Activated naive CD8-positive, alpha-beta T cell treated with anti-CD3 and anti-CD28 coated beads, Interleukin-2, amount 10 ng/mL, durations not matched to agents 7 days and 5 days (primary cell): Measurements from ENCODE around the gene SLC22A23. TPM values are rescaled to one million over a fixed set of nuclear protein-coding genes. Genes with fewer than 3 reads are reported as not detected.
"Not testable (repeated sequence)": the region's sequence is repeated elsewhere in the genome, so short reads cannot be mapped to it uniquely, and the experiment has no call there.

Experiments used
- ATAC-seq: fragments of 150-1000 bp; cut with Tn5 transposase; one replicate; pipeline ENCODE4 v1.10.0; 2021; ENCODE audit warnings: low read depth, moderate library complexity
- POLR2A ChIA-PET: fragments of 350-600 bp; sonication (Branson Sonifier 250); formaldehyde crosslinking; loops from one replicate; lab custom pipeline; 2021; ENCODE audit warnings: antibody characterized with exemption; lab: Charles Lee
- DNase-seq: peaks from one replicate; pipeline ENCODE4 v3.0.0; 2021
- H3K27ac Mint-ChIP-seq: one replicate; pipeline ENCODE4 v1.8.0; 2022; ENCODE audit warnings: mild to moderate bottlenecking, mixed read lengths
- H3K27me3 Mint-ChIP-seq: one replicate; pipeline ENCODE4 v1.8.0; 2022; ENCODE audit warnings: mild to moderate bottlenecking, moderate library complexity, mixed read lengths
- H3K36me3 Mint-ChIP-seq: one replicate; pipeline ENCODE4 v1.8.0; 2021; ENCODE audit warnings: mild to moderate bottlenecking, mixed read lengths
- H3K4me1 Mint-ChIP-seq: one replicate; pipeline ENCODE4 v1.8.0; 2021; ENCODE audit warnings: mixed read lengths
- H3K4me3 Mint-ChIP-seq: one replicate; pipeline ENCODE4 v1.8.0; 2022; ENCODE audit warnings: mild to moderate bottlenecking, moderate library complexity, mixed read lengths
- H3K9me3 Mint-ChIP-seq: one replicate; pipeline ENCODE4 v1.8.0; 2021; ENCODE audit warnings: mixed read lengths
- total RNA-seq, 2 experiments: library from RNA; stranded (reverse); gene quantifications; one replicate each; pipeline ENCODE4 v1.2.3, GENCODE V29; 2021

Gene SLC22A23
- total RNA-seq, 2 experiments from 2014 or later: 0.82 to 1.2 TPM

DNA sequence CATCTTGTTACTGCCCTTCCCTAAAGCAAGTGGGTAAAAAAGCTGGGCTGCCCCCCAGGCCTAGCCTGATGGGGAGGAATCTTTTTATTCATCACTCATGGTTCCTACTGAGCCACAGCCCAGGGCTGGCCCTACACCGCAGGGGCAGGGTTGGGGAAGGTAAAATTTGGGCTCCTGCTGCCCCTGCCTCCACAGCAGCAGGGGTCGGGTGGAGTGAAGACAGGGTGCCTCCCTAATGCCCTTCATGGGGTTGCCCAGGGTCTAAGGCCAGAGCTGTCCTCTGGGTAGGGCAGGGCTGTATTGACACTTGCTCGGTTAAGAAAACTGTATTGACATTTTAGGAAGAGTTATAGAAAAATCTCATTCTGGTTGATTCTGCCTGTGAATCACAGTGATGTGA is 207.0 kb downstream of the SLC22A23 start:
- Mint-ChIP-seq H3K4me1 (peaks cover 15% of the 10 kb centered on the region), H3K36me3 (no peaks in the 10 kb centered on the region), H3K9me3 (no peaks in the 10 kb centered on the region), H3K27me3 (peaks cover 26% of the 10 kb centered on the region), H3K4me3 (no peak overlapping the region), H3K27ac (no peak overlapping the region)
- no peak for ATAC-seq
- POLR2A ChIA-PET: no interaction called here
- DNase-seq: no peak

DNA sequence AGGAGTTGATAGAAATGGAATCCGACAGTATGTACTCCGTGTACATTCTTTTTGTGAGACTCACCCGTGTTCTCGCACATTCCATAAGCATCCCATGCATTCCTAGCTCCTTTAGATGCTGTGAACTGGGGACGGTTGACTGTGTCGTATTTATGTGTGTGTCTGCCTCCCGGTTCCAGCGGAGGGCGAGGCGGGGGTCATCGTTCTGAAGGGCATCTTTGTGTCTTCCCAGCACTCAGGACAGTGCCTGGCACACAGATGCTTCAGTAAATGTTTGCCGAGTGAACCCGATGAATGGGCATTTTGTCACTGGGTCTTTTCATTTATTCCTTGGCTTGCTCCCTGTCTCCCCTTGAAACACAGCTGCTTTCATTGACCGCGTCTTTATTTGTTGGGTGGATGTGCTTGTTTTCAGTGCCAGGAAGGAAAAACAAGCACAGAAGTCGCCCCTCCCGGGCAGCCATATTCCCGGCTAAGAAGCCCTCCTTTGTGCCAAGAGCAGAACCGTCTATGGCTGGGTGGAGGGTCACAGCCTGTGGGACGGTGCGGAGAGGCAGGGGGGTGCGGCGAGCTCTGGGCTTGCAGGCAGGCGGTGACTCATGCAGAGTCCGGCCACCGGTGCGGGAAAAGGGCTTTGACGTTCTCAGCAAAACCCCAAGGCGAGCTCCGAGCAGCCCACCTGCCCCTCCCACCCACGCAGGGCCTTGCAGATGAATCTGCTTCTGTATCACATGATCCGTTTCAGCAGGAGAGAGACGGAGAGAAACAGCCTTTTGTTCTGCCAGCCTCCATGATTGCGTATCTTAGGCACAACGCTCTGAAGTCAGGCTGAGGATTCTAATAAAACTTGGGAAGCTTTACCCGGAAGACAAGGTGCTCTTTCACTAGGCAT is 209.3 kb downstream of the SLC22A23 start:
- no peak for ATAC-seq
- Mint-ChIP-seq H3K4me3 (no peak overlapping the region), H3K36me3 (no peaks in the 10 kb centered on the region), H3K27ac (no peak overlapping the region), H3K4me1 (peaks cover 15% of the 10 kb centered on the region), H3K9me3 (no peaks in the 10 kb centered on the region), H3K27me3 (peaks cover 30% of the 10 kb centered on the region)
- no peak for DNase-seq
- POLR2A ChIA-PET: no interaction called here

DNA sequence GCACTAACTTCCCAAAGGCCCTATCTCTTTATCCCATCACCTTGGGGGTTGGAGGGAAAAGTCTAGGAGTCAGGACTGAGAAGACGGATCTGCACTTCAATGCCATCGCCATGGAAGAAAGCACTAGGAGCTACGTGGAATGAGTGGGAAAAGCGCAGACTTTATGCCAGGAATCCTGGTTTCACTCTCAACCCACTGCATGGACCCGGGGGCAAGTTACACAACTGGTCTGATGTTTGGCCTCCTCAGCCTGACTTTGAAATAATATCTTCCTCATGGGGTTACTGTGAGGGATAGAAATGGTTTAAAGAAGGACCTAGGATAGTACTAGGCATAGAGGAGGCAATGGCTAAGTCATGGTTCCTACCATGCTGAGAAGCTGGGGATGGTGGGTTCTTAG is 211.6 kb downstream of the SLC22A23 start:
- Mint-ChIP-seq H3K27me3 (peaks cover 33% of the 10 kb centered on the region), H3K9me3 (no peaks in the 10 kb centered on the region), H3K27ac (no peak overlapping the region), H3K4me1 (peaks cover 2% of the 10 kb centered on the region), H3K4me3 (no peak overlapping the region), H3K36me3 (no peaks in the 10 kb centered on the region)
- POLR2A ChIA-PET: no interaction called here
- ATAC-seq (no peak), DNase-seq (no peak)

DNA sequence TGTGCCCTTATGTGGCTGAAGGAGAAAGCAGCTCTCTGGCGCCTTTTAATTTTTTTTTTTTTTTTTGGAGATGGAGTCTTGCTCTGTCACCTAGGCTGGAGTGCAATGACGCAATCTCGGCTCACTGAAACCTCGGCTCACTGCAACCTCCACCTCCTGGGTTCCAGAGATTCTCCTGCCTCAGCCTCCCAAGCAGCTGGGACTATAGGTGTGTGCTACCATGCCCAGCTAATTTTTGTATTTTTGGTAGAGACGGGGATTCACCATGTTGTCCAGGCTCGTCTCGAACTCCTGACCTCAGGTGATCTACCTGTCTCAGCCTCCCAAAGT is 212.1 kb downstream of the SLC22A23 start:
- H3K4me3 Mint-ChIP-seq, DNase-seq, ATAC-seq, H3K27ac Mint-ChIP-seq, H3K9me3 Mint-ChIP-seq, H3K36me3 Mint-ChIP-seq, POLR2A ChIA-PET, H3K4me1 Mint-ChIP-seq: not testable (repeated sequence)
- H3K27me3 Mint-ChIP-seq: peaks cover 34% of the 10 kb centered on the region

DNA sequence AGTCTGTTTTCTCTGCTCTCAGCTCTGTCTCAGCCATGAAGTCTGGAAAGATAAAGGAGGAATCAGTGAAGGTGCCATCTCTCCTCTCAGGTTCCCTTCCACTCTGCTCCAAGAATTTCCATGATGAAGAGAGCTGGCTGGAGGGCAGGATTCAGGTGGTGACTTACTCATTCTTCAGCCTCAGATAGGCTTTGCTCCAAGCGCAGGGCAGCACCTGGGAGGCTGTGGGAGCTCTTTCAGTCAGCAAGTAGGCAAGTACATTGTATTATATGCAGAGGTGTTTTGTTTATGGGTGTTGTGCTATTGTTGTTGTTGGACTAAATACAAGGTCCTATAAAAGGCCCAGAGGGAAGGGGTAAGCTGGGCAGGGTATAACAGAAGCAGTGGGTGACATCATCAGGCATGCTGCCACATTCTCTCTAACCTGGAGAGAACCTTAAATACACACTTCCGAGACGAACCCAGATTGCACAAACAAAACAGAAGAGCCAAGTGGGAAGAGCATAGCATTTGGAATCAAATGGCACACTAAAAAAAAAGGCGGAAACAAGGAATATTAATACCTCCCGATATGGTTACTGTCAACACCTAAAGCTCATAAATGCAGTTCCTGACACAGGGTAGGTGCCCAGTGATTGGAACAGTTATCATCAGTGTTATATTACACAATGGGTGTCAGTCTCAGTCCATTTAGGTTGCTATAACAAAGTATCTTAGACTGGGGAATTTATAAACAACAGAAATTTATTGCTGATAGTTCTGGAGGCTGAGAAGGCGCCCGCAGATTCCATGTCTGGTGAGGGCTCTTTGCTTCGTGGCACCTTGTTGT is 212.6 kb downstream of the SLC22A23 start:
- Mint-ChIP-seq H3K36me3 (no peaks in the 10 kb centered on the region), H3K27ac (no peak overlapping the region), H3K9me3 (no peaks in the 10 kb centered on the region), H3K4me3 (no peak overlapping the region), H3K4me1 (peaks cover 2% of the 10 kb centered on the region), H3K27me3 (peaks cover 29% of the 10 kb centered on the region)
- DNase-seq (no peak), ATAC-seq (no peak)
- POLR2A ChIA-PET: no interaction called here

DNA sequence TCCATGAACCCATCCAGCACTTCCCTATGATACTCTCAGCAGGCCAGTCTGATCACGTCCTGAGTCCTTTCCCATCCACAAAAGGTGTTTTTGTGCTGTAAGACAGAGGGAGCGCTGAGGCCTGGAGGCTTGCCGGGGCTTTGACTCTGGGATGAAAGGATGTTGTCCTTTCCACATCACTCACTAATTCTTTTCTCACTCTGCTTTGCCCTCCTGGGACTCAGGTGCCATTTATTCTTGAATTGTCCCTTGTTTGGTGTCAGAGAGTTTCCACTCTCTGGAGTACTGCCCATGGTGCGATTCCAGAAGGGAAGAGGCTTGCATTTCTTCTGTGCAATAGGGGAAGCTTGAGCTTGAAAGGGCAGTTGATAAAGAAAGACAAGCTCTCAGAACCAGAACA is 214.1 kb downstream of the SLC22A23 start:
- no peak for ATAC-seq
- peaks cover 34% of the 10 kb centered on the region for H3K27me3 Mint-ChIP-seq
- no peaks in the 10 kb centered on the region for H3K36me3 Mint-ChIP-seq

DNA sequence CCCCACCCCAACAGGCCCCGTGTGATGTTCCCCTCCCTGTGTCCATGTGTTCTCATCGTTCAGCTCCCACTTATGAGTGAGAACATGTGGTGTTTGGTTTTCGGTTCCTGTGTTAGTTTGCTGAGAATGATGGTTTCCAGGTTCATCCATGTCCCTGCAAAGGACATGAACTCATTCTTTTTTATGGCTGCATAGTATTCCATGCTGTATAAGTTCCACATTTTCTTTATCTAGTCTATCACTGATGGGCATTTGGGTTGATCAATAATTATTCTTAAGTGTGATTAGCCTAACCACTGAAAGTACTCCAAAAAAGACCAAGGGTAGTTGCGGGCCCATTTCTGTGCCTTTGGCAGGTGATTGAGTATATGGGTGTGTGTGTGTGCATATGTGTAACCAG is 215.1 kb downstream of the SLC22A23 start:
- POLR2A ChIA-PET, H3K36me3 Mint-ChIP-seq, H3K9me3 Mint-ChIP-seq, H3K4me3 Mint-ChIP-seq, H3K4me1 Mint-ChIP-seq, ATAC-seq, H3K27ac Mint-ChIP-seq, DNase-seq: not testable (repeated sequence)
- H3K27me3 Mint-ChIP-seq: peaks cover 42% of the 10 kb centered on the region

More for the DNA sequence above, 214.1 kb downstream of the SLC22A23 start:
- DNase-seq: no peak
- no peak overlapping the region for H3K27ac Mint-ChIP-seq
- no peak overlapping the region for H3K4me3 Mint-ChIP-seq
- no peaks in the 10 kb centered on the region for H3K4me1 Mint-ChIP-seq
- no peaks in the 10 kb centered on the region for H3K9me3 Mint-ChIP-seq
- POLR2A ChIA-PET: no interaction called here

DNA sequence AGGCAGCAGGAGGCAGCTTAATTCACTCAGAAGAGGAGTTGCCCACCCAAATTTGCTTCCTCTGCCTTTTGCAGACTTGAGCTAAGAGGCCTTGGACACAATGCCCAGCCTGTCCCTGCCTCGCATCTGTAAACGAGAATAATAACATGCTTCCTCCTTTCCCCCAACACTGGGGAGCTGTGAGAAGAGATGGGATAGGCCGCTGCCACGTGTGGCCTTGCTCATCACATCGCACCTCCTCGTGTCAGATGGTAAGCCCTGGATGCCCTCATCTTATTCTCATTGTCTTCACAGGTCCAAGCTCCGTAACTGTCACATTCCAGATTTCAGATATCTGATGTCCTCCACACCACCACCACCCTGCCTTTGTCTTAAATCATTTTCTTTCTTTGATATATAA is 216.3 kb downstream of the SLC22A23 start:
- Mint-ChIP-seq H3K4me3 (no peak overlapping the region), H3K4me1 (peaks cover 2% of the 10 kb centered on the region), H3K9me3 (no peaks in the 10 kb centered on the region), H3K27ac (no peak overlapping the region), H3K36me3 (no peaks in the 10 kb centered on the region), H3K27me3 (peaks cover 47% of the 10 kb centered on the region)
- POLR2A ChIA-PET: no interaction called here
- ATAC-seq (no peak), DNase-seq (no peak)

DNA sequence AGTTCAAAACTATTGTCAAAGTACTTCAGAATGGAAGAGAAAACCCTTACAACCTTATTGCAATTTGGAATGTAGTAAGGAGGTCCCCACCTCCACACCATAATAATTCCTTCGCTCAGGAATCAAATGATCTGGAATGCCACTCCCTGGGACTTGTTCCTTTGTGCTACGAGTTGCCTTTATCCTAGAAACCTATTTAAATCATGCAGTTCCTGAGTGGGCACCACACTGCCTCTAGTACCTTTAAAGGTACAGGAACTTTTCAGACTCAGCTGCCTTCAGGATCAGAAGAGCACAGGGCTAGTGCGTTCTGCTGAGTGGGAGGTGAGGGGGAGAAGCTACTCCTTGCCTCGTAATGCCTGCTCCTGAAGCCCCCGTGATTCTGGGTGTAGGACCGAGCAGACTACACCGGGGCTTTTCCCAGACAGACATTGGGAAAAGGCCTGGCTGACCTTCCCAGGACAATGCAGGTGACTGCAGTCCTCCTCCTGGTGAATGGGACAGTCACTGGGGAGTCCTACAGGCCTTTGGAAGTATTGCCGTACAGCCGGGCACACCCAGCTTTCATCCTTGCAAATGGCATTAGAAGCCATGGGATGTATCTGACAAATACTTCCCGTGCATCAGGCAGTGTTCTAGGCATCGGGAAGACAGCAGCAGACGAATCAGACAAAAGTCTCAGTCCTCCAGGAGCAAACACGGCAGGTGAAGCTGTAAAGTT is 217.6 kb downstream of the SLC22A23 start:
- no peak for DNase-seq
- Mint-ChIP-seq H3K4me3 (no peak overlapping the region), H3K4me1 (peaks cover 4% of the 10 kb centered on the region), H3K27me3 (peaks cover 59% of the 10 kb centered on the region), H3K9me3 (no peaks in the 10 kb centered on the region), H3K36me3 (no peaks in the 10 kb centered on the region), H3K27ac (no peak overlapping the region)
- POLR2A ChIA-PET: no interaction called here
- no peak for ATAC-seq

DNA sequence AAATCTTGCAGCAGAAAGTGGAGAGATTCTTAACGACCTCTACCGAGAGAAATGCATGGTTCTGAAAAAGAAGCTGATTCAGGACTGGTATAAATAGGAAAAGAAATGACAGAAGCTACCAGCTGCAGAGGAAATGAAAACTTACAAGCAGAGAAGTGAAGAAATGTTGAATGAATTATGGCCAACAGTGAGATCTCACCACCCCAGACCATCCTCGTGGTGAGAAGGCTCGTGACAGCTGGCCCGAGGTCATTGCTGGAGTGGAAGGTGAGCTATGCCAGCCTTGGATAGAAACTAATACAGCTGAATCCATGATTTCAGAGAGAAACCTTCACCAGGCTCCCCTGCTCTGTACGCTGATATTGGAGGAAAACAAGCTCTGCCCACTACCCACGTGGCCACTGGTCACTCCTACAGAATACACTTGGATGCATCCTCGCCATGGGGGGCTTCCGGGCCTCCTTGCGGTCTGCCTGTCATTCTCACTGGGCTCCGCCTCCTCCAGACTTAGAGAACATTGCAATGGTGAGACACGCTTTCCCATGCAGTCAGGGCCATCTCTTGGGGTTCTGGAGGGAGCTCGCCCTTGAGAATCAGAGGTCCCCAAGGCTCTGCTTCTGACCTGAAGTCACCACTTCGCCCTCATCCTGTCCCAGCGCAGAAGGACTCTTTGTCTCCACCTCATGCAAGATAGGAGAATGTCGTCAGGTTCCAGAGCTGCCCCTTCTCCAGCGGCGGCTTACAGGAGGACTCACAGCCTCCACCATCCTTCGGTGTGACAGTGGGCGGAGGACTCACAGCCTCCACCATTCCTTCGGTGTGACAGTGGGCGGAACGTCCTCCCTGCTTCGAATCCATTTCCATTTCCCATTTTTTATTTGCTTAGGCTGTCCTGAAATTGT is 218.8 kb downstream of the SLC22A23 start:
- POLR2A ChIA-PET: no interaction called here
- DNase-seq (no peak), ATAC-seq (no peak)
- H3K4me1 Mint-ChIP-seq: peaks cover 4% of the 10 kb centered on the region
- H3K27me3 Mint-ChIP-seq: peaks cover 69% of the 10 kb centered on the region
- H3K9me3 Mint-ChIP-seq: no peaks in the 10 kb centered on the region
- H3K4me3 Mint-ChIP-seq: no peak overlapping the region
- H3K27ac Mint-ChIP-seq: no peak overlapping the region
- H3K36me3 Mint-ChIP-seq: no peaks in the 10 kb centered on the region

DNA sequence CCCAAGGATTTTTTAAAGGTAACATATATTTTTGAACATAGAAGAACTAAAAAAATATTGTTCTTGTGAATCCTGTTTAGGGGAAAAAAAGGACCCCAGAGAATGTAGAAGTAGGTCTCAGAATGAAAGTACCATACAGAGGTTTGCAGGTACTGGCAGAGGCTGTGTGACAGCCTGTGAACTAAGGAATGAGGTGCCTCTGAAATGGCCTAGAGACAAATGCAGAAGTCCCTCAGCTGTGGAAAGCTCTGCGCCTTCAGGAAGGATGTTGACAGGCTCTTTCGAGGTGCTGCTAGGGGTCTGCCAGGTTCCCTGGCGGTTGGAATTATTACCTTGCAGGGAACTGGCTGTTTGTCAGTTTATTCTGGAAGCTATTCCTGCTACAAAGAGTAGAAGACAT is 220.8 kb downstream of the SLC22A23 start:
- no peak for ATAC-seq
- H3K27ac Mint-ChIP-seq: no peak overlapping the region
- H3K9me3 Mint-ChIP-seq: no peaks in the 10 kb centered on the region
- DNase-seq: no peak
- H3K27me3 Mint-ChIP-seq: peaks cover 80% of the 10 kb centered on the region
- peaks cover 11% of the 10 kb centered on the region for H3K4me1 Mint-ChIP-seq
- no peaks in the 10 kb centered on the region for H3K36me3 Mint-ChIP-seq
- POLR2A ChIA-PET: no interaction called here
- H3K4me3 Mint-ChIP-seq: no peak overlapping the region

DNA sequence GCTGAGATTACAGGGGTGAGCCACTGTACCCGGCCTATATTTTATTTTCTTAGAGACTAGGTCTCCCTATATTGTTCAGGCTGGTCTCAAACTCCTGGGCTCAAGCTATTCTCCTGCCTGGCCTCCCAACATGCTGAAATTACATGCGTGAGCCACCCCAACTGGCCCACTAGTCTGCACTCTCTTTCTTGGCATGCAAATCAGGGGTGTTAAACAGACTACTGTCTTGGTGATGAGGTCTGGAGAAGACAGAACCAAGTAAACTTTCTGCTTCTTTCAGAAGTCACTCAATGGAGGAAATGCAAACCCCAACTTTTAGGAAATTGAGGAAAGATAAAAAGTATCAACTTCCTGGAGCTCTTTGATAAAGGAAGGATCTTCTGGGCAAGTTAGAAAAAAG is 221.4 kb downstream of the SLC22A23 start:
- Mint-ChIP-seq H3K27me3 (peaks cover 81% of the 10 kb centered on the region), H3K27ac (no peak overlapping the region), H3K4me3 (no peak overlapping the region), H3K4me1 (peaks cover 12% of the 10 kb centered on the region), H3K9me3 (no peaks in the 10 kb centered on the region), H3K36me3 (no peaks in the 10 kb centered on the region)
- no peak for DNase-seq
- POLR2A ChIA-PET: no interaction called here
- ATAC-seq: no peak
